Measurements from ENCODE around the gene RAP1A.

GRCh38 chr1:111618961-111619634 lies 491 bp upstream of the RAP1A start:
- no peak for TF ChIP-seq CTCF (conservative IDR thresholded peaks at IDR 0.05 in 1 of 2, IDR thresholded peaks at IDR 0.05 in 1 of 2; ENCODE audit: extremely low read depth in 1 of 2, insufficient read depth in 1 of 2, low read depth in 1 of 2, low read length in 2 of 2)
- no peak for TF ChIP-seq EZH2 (IDR thresholded peaks at IDR 0.05; ENCODE audit: borderline replicate concordance, low read length)
